CD4-positive, CD25-positive, alpha-beta regulatory T cell (primary cell): Measurements from ENCODE around the gene STX8. TPM values are rescaled to one million over a fixed set of nuclear protein-coding genes. Genes with fewer than 3 reads are reported as not detected.
A peak's percentile ranks its signal among the peaks of the same experiment; 100 is the strongest.

Experiments
- ATAC-seq, 2 donors: fragments of 150-1000 bp; cut with Tn5 transposase; one replicate each; pipeline ENCODE4 v1.10.0; 2021; ENCODE audit warnings: low read depth in 2 of 2, moderate number of reproducible peaks in 2 of 2, moderate library complexity in 1 of 2
- DNase-seq, 3 donors: peaks; one replicate each; pipeline versions ENCODE4 v3.0.0 to v3.0.0-alpha.2; 2012 to 2022; ENCODE audit warnings: mixed read lengths in 1 of 3
- H3K27ac ChIP-seq: one replicate; pipeline ENCODE4 v1.7.0; 2013; ENCODE audit warnings: mild to moderate bottlenecking, low read length; ENCODE audit not compliant: insufficient read depth, poor library complexity, severe bottlenecking
- H3K27me3 ChIP-seq: one replicate; pipeline ENCODE4 v1.7.0; 2013; ENCODE audit warnings: low read length; ENCODE audit not compliant: control insufficient read depth, insufficient read depth
- H3K36me3 ChIP-seq: one replicate; pipeline ENCODE4 v1.7.0; 2013; ENCODE audit warnings: mild to moderate bottlenecking, low read length, moderate library complexity; ENCODE audit not compliant: control insufficient read depth, insufficient read depth
- H3K4me1 ChIP-seq: 2 replicates; pipeline ENCODE4 v1.7.0; 2013; ENCODE audit warnings: mild to moderate bottlenecking, low read length; ENCODE audit not compliant: insufficient read depth, control insufficient read depth, poor library complexity, severe bottlenecking
- H3K4me3 ChIP-seq: one replicate; pipeline ENCODE4 v1.7.0; 2013; ENCODE audit warnings: low read depth, mild to moderate bottlenecking, low read length, moderate library complexity
- H3K9me3 ChIP-seq, 2 experiments: 1 replicate in 1 of 2; 2 replicates in 1 of 2; pipeline ENCODE4 v1.7.0; 2013; ENCODE audit warnings: low read length in 2 of 2, mild to moderate bottlenecking in 1 of 2, moderate library complexity in 1 of 2; ENCODE audit not compliant: control insufficient read depth in 2 of 2
- H3K27ac Mint-ChIP-seq, 3 donors: one replicate each; pipeline ENCODE4 v1.8.0; 2020 to 2022; ENCODE audit warnings: mild to moderate bottlenecking in 3 of 3, mixed read lengths in 3 of 3, moderate library complexity in 2 of 3
- H3K27me3 Mint-ChIP-seq: one replicate; pipeline ENCODE4 v1.8.0; 2022; ENCODE audit warnings: mild to moderate bottlenecking, mixed read lengths
- H3K36me3 Mint-ChIP-seq: one replicate; pipeline ENCODE4 v1.8.0; 2020; ENCODE audit warnings: mixed read lengths
- H3K4me1 Mint-ChIP-seq, 4 donors: one replicate each; pipeline ENCODE4 v1.8.0; 2020 to 2022; ENCODE audit warnings: mixed read lengths in 4 of 4, mild to moderate bottlenecking in 1 of 4
- H3K4me3 Mint-ChIP-seq, 4 donors: one replicate each; pipeline ENCODE4 v1.8.0; 2020 to 2022; ENCODE audit warnings: mild to moderate bottlenecking in 4 of 4, mixed read lengths in 4 of 4, moderate library complexity in 3 of 4
- H3K9me3 Mint-ChIP-seq, 7 donors: one replicate each; pipeline ENCODE4 v1.8.0; 2020 to 2022; ENCODE audit warnings: mixed read lengths in 7 of 7, mild to moderate bottlenecking in 3 of 7, moderate library complexity in 2 of 7
- polyA plus RNA-seq, 4 donors: library from polyadenylated mRNA; unstranded; fragments of 300-500 nt; fragmentation: Illumina TruSeq; gene quantifications; one replicate each; pipeline ENCODE4 v1.2.3, GENCODE V29; 2021
- total RNA-seq: library from RNA; stranded (reverse); gene quantifications from one replicate; pipeline ENCODE4 v1.2.3, GENCODE V29; 2022

STX8 gene
- total and polyA plus RNA-seq, 5 donors from 2014 or later, result 83.7 to 214 (median 170) TPM

GRCh38 chr17:9208381-9209105 is 367.1 kb downstream of the STX8 start:
- no peak overlapping the region for H3K27ac ChIP-seq
- H3K27ac Mint-ChIP-seq, result peak overlapping the region in 1 of 3 donors; percentile 29
- H3K36me3 ChIP-seq, result no peaks in the 10 kb centered on the region
- DNase-seq (no peak), ATAC-seq (no peak)
- H3K4me3 ChIP-seq, result no peak overlapping the region
- peaks cover 16% of the 10 kb centered on the region for H3K27me3 Mint-ChIP-seq
- no peaks in the 10 kb centered on the region for H3K9me3 ChIP-seq
- no peaks in the 10 kb centered on the region for H3K27me3 ChIP-seq
- no peaks in the 10 kb centered on the region for H3K36me3 Mint-ChIP-seq
- peaks cover 0 to 5% (median under 1%) of the 10 kb centered on the region in 4 donors for H3K4me1 Mint-ChIP-seq
- peaks cover 0 to 3% (median 0%) of the 10 kb centered on the region in 7 donors for H3K9me3 Mint-ChIP-seq
- no peaks in the 10 kb centered on the region for H3K4me1 ChIP-seq
- H3K4me3 Mint-ChIP-seq, result no peak overlapping the region

- H3K4me1 Mint-ChIP-seq, result peaks cover 0 to 5% (median under 1%) of the 10 kb centered on the region in 4 donors
- H3K36me3 Mint-ChIP-seq, result no peaks in the 10 kb centered on the region
- no peak overlapping the region for H3K27ac Mint-ChIP-seq
- DNase-seq (no peak), ATAC-seq (no peak)
- Histone ChIP-seq H3K4me1 (no peaks in the 10 kb centered on the region), H3K9me3 (no peaks in the 10 kb centered on the region), H3K4me3 (no peak overlapping the region), H3K27ac (no peak overlapping the region), H3K27me3 (no peaks in the 10 kb centered on the region), H3K36me3 (no peaks in the 10 kb centered on the region)
- peaks cover 17% of the 10 kb centered on the region for H3K27me3 Mint-ChIP-seq
- peaks cover 0 to 2% (median 0%) of the 10 kb centered on the region in 7 donors for H3K9me3 Mint-ChIP-seq
- H3K4me3 Mint-ChIP-seq, result no peak overlapping the region
These were observed 368.8 kb downstream of the STX8 start for GRCh38 chr17:9206741-9207332.

GRCh38 chr17:9206410-9206703 is 369.3 kb downstream of the STX8 start:
- DNase-seq (no peak), ATAC-seq (no peak)
- peaks cover 12% of the 10 kb centered on the region for H3K27me3 Mint-ChIP-seq
- no peaks in the 10 kb centered on the region for H3K4me1 ChIP-seq
- H3K4me1 Mint-ChIP-seq, result peaks cover 0 to 2% (median under 1%) of the 10 kb centered on the region in 4 donors
- no peaks in the 10 kb centered on the region for H3K36me3 Mint-ChIP-seq
- H3K4me3 ChIP-seq, result no peak overlapping the region
- no peak overlapping the region for H3K27ac Mint-ChIP-seq
- H3K9me3 Mint-ChIP-seq, result peaks cover 0 to 2% (median 0%) of the 10 kb centered on the region in 7 donors
- H3K4me3 Mint-ChIP-seq, result no peak overlapping the region
- no peak overlapping the region for H3K27ac ChIP-seq
- H3K36me3 ChIP-seq, result no peaks in the 10 kb centered on the region
- H3K27me3 ChIP-seq, result no peaks in the 10 kb centered on the region
- no peaks in the 10 kb centered on the region for H3K9me3 ChIP-seq

- H3K27ac Mint-ChIP-seq, result no peak overlapping the region
- H3K36me3 Mint-ChIP-seq, result no peaks in the 10 kb centered on the region
- no peaks in the 10 kb centered on the region for H3K9me3 ChIP-seq
These were observed 369.9 kb downstream of the STX8 start for GRCh38 chr17:9205520-9206409.

GRCh38 chr17:9204637-9205329 is 370.8 kb downstream of the STX8 start:
- no peak overlapping the region for H3K27ac ChIP-seq
- H3K27me3 Mint-ChIP-seq, result peaks cover 11% of the 10 kb centered on the region
- no peak for ATAC-seq
- H3K9me3 Mint-ChIP-seq, result peaks cover 0 to 4% (median 0%) of the 10 kb centered on the region in 7 donors
- no peak overlapping the region for H3K4me3 Mint-ChIP-seq
- H3K27ac Mint-ChIP-seq, result no peak overlapping the region
- no peaks in the 10 kb centered on the region for H3K36me3 ChIP-seq
- no peak overlapping the region for H3K4me3 ChIP-seq
- DNase-seq, result no peak
- peaks cover 0 to 2% (median under 1%) of the 10 kb centered on the region in 4 donors for H3K4me1 Mint-ChIP-seq
- no peaks in the 10 kb centered on the region for H3K4me1 ChIP-seq
- no peaks in the 10 kb centered on the region for H3K27me3 ChIP-seq
- no peaks in the 10 kb centered on the region for H3K9me3 ChIP-seq
- no peaks in the 10 kb centered on the region for H3K36me3 Mint-ChIP-seq

More at GRCh38 chr17:9205520-9206409, 369.9 kb downstream of the STX8 start:
- peaks cover 0 to 2% (median under 1%) of the 10 kb centered on the region in 4 donors for H3K4me1 Mint-ChIP-seq
- H3K36me3 ChIP-seq, result no peaks in the 10 kb centered on the region
- H3K4me3 ChIP-seq, result no peak overlapping the region
- no peak for ATAC-seq
- DNase-seq, result no peak
- peaks cover 11% of the 10 kb centered on the region for H3K27me3 Mint-ChIP-seq
- no peaks in the 10 kb centered on the region for H3K4me1 ChIP-seq
- H3K9me3 Mint-ChIP-seq, result peaks cover 0 to 2% (median 0%) of the 10 kb centered on the region in 7 donors
- no peak overlapping the region for H3K27ac ChIP-seq
- H3K4me3 Mint-ChIP-seq, result no peak overlapping the region
- H3K27me3 ChIP-seq, result no peaks in the 10 kb centered on the region

- H3K4me3 Mint-ChIP-seq, result no peak overlapping the region
- no peak overlapping the region for H3K4me3 ChIP-seq
- H3K27me3 Mint-ChIP-seq, result peaks cover 11% of the 10 kb centered on the region
- ATAC-seq, result no peak
- H3K36me3 ChIP-seq, result no peaks in the 10 kb centered on the region
- H3K36me3 Mint-ChIP-seq, result no peaks in the 10 kb centered on the region
- no peaks in the 10 kb centered on the region for H3K27me3 ChIP-seq
- no peak overlapping the region for H3K27ac ChIP-seq
- peaks cover 0 to 2% (median under 1%) of the 10 kb centered on the region in 4 donors for H3K4me1 Mint-ChIP-seq
- H3K27ac Mint-ChIP-seq, result no peak overlapping the region
- peaks cover 0 to 5% (median 0%) of the 10 kb centered on the region in 7 donors for H3K9me3 Mint-ChIP-seq
- DNase-seq, result no peak
- H3K4me1 ChIP-seq, result no peaks in the 10 kb centered on the region
- no peaks in the 10 kb centered on the region for H3K9me3 ChIP-seq
These were observed 371.7 kb downstream of the STX8 start for GRCh38 chr17:9203771-9204425.

- DNase-seq (no peak), ATAC-seq (no peak)
- H3K27ac ChIP-seq, result no peak overlapping the region
- H3K9me3 Mint-ChIP-seq, result peaks cover 0 to 5% (median 0%) of the 10 kb centered on the region in 7 donors
- no peak overlapping the region for H3K27ac Mint-ChIP-seq
- H3K9me3 ChIP-seq, result no peaks in the 10 kb centered on the region
- no peaks in the 10 kb centered on the region for H3K36me3 Mint-ChIP-seq
- H3K4me1 Mint-ChIP-seq, result peaks cover 0 to 2% (median under 1%) of the 10 kb centered on the region in 4 donors
- no peaks in the 10 kb centered on the region for H3K27me3 ChIP-seq
- no peak overlapping the region for H3K4me3 ChIP-seq
- peaks cover 14% of the 10 kb centered on the region for H3K27me3 Mint-ChIP-seq
- no peak overlapping the region for H3K4me3 Mint-ChIP-seq
- no peaks in the 10 kb centered on the region for H3K36me3 ChIP-seq
- H3K4me1 ChIP-seq, result no peaks in the 10 kb centered on the region
These were observed 373.1 kb downstream of the STX8 start for GRCh38 chr17:9202532-9202931.
